Measurements from ENCODE around the gene SEPTIN7. TPM values are rescaled to one million over a fixed set of nuclear protein-coding genes. Genes with fewer than 3 reads are reported as not detected.

The SEPTIN7 gene
- total and polyA plus RNA-seq, 9 of the 15 experiments (the other 6 are each of a cell fraction or from before 2014, with no cell fraction given): 95.0 to 268 (median 163) TPM

DNA sequence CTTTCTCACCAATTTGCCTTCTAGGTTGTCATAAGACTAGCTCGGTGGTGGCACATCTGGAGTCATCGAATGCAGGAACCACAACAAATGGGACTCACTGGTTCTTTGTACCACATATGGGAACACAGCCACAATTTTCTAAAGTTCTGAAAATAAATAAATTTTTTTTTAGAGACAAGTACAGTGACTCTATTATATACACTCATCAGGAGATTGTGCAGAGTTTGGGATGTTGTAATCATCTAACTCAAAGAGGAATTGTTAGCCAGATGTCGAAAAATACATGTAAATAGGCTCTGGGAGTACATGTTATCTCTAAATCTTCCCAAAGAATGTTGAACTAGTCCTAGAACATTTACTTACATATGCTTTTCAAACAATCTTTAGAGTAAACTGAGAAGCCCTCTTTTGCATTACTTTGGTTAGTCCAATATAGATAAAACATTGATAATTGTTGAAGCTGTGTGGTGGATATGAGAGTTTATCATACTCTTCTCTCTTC, 19.6 kb upstream of the SEPTIN7 start:
- DNase-seq (ENCODE audit: extremely low read depth in 1 of 4, low spot score in 3 of 4) (no peak), FAIRE-seq (no peak), ATAC-seq (no peak)
- Histone ChIP-seq H3K27ac (ENCODE audit: extremely low read depth, low read depth, low read length) (no peak overlapping the region), H3K9me1 (ENCODE audit: control insufficient read depth, insufficient read depth, low read length) (no peaks in the 10 kb centered on the region), H3K4me2 (ENCODE audit: insufficient read depth, low read length) (no peak overlapping the region), H3K4me1 (replicated peaks in 1 of 2; ENCODE audit: control insufficient read depth in 2 of 2, insufficient read depth in 2 of 2, low read length in 2 of 2) (no peaks in the 10 kb centered on the region), H2AFZ (ENCODE audit: low read depth, low read length) (no peak overlapping the region), H3K36me3 (ENCODE audit: control insufficient read depth, insufficient read depth, low read length) (no peaks in the 10 kb centered on the region), H3K9ac (ENCODE audit: insufficient read depth in 1 of 2, low read depth in 2 of 2, low read length in 2 of 2) (no peak overlapping the region), H3K27me3 (ENCODE audit: control insufficient read depth in 2 of 2, insufficient read depth in 2 of 2, low read length in 2 of 2) (peaks cover 5 to 14% of the 10 kb centered on the region in 2 experiments; a peak in 3 of 5 replicates), H3K4me3 (no peak overlapping the region), H3K9me3 (replicated peaks; ENCODE audit: control insufficient read depth, insufficient read depth, low read depth, low read length) (no peaks in the 10 kb centered on the region), H4K20me1 (replicated peaks; ENCODE audit: control insufficient read depth, insufficient read depth, low read length) (no peaks in the 10 kb centered on the region), H3K79me2 (ENCODE audit: control insufficient read depth, insufficient read depth, low read length) (no peaks in the 10 kb centered on the region)
- no peak for TF ChIP-seq NR1H2 (CRISPR knock-in tag; IDR thresholded peaks at IDR 0.05)
- TF ChIP-seq MAFK (IDR thresholded peaks at IDR 0.05; ENCODE audit: low read length): no peak
- TF ChIP-seq GTF2A2 (tag; IDR thresholded peaks at IDR 0.05): no peak
- no peak for TF ChIP-seq RBFOX2 (IDR thresholded peaks at IDR 0.05; ENCODE audit: low read depth, low read length)
- TF ChIP-seq ZNF175 (CRISPR knock-in tag; IDR thresholded peaks at IDR 0.05; ENCODE audit: low read depth): no peak
- intact Hi-C loops (cut with micrococcal nuclease): no loop called here
- 2% methylated on average over 3 of the region's 3 CpGs for WGBS (ENCODE audit: insufficient coverage, low coverage, missing lambda C conversion rate)
- no TSS peak for BruUV-seq (replicated peaks)
- CTCF ChIA-PET (ENCODE audit: low intra/inter-chr PET ratio): no interaction called here
- in situ Hi-C loops (cut with MboI): no loop called here
- POLR2A ChIA-PET: no interaction called here

DNA sequence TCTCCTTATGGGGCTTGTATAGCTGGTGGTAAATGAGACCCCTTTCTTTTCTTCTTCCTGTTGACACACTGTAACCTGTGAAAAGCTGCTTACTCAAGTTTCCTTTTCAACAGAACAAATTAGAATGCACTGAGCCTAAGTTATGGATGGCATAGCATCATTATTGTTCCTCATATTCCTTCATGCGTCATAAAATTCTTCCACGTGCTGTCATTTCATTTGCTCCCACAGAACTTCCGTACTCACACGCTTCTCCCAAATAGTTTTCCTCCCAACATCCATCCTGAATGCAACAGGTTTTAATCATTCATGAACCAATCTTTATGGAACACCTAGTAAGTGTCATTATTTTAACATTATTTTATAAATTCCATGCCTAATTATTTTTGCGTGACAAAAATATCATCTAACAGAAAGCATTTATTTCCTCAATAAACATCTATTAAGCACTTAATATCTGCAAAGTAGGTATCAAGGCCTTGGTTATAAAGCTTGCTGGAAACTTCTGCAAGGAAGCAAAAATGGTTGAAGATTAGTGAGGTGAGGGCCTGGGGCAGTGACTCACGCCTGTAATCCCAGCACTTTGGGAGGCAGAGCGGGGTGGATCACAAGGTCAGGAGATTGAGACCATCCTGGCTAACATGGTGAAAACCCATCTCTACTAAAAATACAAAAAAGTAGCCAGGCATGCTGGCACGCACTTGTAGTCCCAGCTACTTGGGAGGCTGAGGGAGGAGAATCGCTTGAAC, 18.9 kb upstream of the SEPTIN7 start:
- Histone ChIP-seq H3K9me1 (ENCODE audit: control insufficient read depth, insufficient read depth, low read length) (no peaks in the 10 kb centered on the region), H3K4me2 (ENCODE audit: insufficient read depth, low read length) (no peak overlapping the region), H3K9ac (ENCODE audit: insufficient read depth in 1 of 2, low read depth in 2 of 2, low read length in 2 of 2) (no peak overlapping the region), H3K36me3 (ENCODE audit: control insufficient read depth, insufficient read depth, low read length) (no peaks in the 10 kb centered on the region), H3K4me3 (no peak overlapping the region), H3K27ac (ENCODE audit: extremely low read depth, low read depth, low read length) (no peak overlapping the region), H2AFZ (ENCODE audit: low read depth, low read length) (no peak overlapping the region), H3K9me3 (replicated peaks; ENCODE audit: control insufficient read depth, insufficient read depth, low read depth, low read length) (no peaks in the 10 kb centered on the region), H3K27me3 (ENCODE audit: control insufficient read depth in 2 of 2, insufficient read depth in 2 of 2, low read length in 2 of 2) (peaks cover 3 to 14% of the 10 kb centered on the region in 2 experiments; a peak in 3 of 5 replicates), H3K4me1 (replicated peaks in 1 of 2; ENCODE audit: control insufficient read depth in 2 of 2, insufficient read depth in 2 of 2, low read length in 2 of 2) (no peaks in the 10 kb centered on the region), H3K79me2 (ENCODE audit: control insufficient read depth, insufficient read depth, low read length) (no peaks in the 10 kb centered on the region), H4K20me1 (replicated peaks; ENCODE audit: control insufficient read depth, insufficient read depth, low read length) (no peaks in the 10 kb centered on the region)
- in situ Hi-C loops (cut with MboI) (no loop called here), intact Hi-C loops (cut with micrococcal nuclease) (no loop called here)
- ChIA-PET CTCF (ENCODE audit: low intra/inter-chr PET ratio) (no interaction called here), POLR2A (no interaction called here)
- DNase-seq (ENCODE audit: extremely low read depth in 1 of 4, low spot score in 3 of 4) (no peak), ATAC-seq (no peak), FAIRE-seq (no peak)
- WGBS (ENCODE audit: insufficient coverage, low coverage, missing lambda C conversion rate): 4% methylated on average over 8 of the region's 9 CpGs
- BruUV-seq (replicated peaks): no TSS peak
- no peak for TF ChIP-seq ARID2 (IDR thresholded peaks at IDR 0.05)
- TF ChIP-seq KDM1A (IDR thresholded peaks at IDR 0.05): no peak
- TF ChIP-seq E2F3 (CRISPR knock-in tag; IDR thresholded peaks at IDR 0.05): no peak
- TF ChIP-seq, protein P1, sequence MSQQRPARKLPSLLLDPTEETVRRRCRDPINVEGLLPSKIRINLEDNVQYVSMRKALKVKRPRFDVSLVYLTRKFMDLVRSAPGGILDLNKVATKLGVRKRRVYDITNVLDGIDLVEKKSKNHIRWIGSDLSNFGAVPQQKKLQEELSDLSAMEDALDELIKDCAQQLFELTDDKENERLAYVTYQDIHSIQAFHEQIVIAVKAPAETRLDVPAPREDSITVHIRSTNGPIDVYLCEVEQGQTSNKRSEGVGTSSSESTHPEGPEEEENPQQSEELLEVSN (IDR thresholded peaks at IDR 0.05; ENCODE audit: borderline replicate concordance in 1 of 2, extremely low read depth in 1 of 2, insufficient read depth in 1 of 2, insufficient read length in 1 of 2, low read depth in 1 of 2, low read length in 1 of 2, poor library complexity in 1 of 2, severe bottlenecking in 1 of 2): no peak
- TF ChIP-seq NCOA6 (IDR thresholded peaks at IDR 0.05): no peak
- no peak for TF ChIP-seq KDM2B (CRISPR knock-in tag; IDR thresholded peaks at IDR 0.05)
- TF ChIP-seq, protein P2, sequence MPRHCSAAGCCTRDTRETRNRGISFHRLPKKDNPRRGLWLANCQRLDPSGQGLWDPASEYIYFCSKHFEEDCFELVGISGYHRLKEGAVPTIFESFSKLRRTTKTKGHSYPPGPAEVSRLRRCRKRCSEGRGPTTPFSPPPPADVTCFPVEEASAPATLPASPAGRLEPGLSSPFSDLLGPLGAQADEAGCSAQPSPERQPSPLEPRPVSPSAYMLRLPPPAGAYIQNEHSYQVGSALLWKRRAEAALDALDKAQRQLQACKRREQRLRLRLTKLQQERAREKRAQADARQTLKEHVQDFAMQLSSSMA (CRISPR knock-in tag; IDR thresholded peaks at IDR 0.05): no peak
- TF ChIP-seq ZNF766 (CRISPR knock-in tag; conservative IDR thresholded peaks at IDR 0.05): no peak

Data from K562 (cell line).